GM21381 (cell line): Measurements from ENCODE around the gene PACSIN2.

Experiments used
- ATAC-seq: cut with Tn5 transposase; IDR thresholded peaks from one replicate; pipeline ENCODE4 v1.9.1; 2021; ENCODE audit warnings: mild to moderate bottlenecking, moderate library complexity; ENCODE audit not compliant: unreplicated experiment

PACSIN2 gene

DNA sequence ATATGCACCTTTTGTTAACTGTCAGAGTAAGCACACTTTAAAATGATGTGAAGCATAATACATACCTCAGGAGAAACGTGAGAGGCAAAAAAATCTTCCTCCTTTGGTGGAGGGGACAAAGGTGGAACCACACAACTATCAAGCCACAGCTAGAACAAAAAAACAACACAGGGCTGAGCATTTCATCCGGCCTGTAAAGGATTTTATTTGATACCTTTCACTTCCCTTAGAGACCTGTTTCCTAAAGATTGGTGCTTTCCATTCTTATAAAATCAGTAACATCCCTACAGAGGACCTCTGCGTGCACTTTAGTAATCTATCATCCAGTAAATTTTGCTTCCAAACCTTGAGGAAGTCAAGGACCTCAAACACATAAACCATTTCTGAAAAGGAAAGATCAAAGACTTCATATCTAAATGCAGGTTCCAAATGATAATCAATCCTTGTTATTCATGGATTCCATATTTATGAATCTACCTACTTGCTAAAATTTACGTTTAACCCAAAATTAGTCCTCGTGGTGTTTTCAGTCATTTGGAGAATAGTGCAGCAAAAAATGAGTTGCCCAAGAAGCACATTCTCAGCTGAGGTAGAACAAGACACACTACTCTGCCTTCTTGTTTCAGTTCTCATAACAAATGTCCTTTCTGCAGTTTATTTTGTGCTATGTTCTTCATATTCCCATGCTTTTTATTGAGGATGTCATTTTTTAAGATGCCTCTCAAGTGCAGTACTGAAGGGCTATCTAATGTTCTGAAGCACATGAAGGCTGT, 180.6 kb downstream of the PACSIN2 start:
- no peak for ATAC-seq

DNA sequence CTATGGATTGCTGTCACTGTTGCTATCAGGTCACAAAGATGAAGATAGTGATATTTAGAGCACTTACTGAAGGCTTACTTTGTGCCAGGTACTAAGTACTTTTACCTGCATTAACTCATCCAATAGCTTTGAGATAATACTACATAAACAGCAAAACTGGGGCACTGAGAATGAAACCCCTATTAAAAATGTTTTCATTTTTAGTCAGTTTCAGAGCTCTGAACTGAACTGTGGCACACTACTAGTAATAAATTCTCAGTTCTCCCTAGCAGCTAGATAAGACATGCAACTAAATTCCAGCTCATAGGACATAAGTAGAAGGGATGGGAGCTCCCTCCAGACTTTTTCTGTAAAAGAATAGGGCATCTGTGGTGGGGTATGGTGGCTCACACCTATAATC, 181.8 kb downstream of the PACSIN2 start:
- ATAC-seq = no peak

DNA sequence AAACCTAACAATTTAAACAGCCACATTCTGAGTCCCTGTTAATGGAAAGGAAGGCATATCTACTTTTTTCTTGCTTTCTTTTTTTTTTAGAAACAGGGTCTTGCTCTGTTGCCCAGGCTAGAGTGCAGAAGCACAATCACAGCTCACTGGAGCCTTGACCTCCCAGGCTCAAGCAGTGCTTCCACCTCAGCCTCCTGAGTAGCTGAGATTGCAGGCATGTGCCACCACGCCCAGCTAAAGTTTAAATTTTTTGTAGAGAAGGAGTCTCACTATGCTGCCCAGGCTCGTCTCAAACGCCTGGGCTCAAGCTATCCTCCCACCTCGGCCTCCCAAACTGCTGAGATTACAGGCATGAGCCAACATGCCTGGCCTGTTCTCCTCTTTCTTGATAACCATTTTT, 183.2 kb downstream of the PACSIN2 start:
- no peak for ATAC-seq

DNA sequence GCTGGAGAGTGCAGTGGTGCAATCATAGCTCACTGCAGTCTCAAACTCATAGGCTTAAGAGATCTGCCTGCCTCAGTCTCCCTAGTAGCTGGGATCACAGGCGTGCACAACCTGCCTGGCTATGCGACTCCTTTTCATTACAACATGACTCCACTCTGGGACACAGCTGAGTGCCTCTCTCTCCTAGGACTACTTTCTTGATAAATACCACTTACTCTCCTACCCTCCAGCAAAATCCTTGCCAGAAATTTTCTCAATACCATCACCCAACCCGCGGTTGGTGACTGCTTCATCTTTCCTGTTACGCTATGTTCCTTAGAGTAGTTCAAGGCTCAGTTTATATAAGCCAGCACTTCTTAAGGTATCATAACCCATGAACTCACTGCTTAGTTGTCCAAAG, 184.8 kb downstream of the PACSIN2 start:
- ATAC-seq = no peak

DNA sequence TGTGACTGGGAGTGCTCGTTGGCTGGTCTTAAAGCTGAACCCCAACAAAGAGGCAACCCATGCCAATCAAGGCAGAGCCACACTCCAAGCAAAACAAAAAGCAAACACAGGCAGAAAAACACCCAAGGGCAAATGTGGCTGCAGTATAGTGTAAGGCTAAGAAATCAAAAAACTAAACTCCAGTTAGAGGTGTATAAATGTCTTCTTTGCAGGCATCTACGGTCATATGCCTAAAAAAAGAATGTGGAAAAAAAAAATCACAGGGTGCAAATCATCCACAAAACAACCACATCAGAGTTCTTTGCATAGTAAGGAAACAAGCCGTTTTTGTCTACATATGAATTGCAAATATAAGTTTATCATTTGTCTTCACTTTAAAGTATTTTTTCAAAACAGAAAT, 185.6 kb downstream of the PACSIN2 start:
- no peak for ATAC-seq

DNA sequence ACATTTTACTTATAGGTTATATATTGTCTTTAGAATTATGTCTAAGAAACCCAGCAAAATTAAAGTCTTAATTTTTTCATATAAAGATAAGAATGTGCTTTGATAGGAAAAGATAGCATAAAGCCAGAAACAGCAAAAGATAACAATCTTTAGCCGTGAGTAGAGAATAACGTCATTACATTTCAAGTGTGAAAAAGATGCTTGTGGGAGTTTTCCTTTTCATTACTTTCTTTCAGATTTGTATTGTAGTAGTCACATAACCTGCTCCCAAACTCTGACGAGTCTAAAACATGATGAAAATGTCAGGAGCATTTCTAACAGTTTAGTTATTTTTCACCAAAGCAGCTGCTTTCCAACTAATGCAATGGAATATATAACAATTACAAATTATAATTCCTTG, 189.2 kb downstream of the PACSIN2 start:
- no peak for ATAC-seq

DNA sequence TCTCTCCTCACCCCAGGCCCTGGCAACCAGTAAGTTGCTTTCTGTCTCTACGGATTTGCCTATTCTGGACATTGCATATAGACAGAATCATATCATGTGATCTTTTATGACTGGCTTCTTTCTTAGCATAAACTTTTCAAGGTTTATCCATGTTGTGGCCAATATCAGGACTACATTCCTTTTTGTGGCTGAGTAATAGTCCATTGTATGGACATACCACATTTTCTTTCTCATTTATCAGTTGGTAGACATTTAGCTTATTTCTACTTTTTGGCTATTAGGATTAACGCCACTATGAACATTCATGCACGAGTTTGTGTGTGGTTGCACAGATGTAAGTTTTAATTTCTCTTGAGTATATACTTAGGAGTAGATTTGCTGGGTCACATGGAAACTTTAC, 193.6 kb downstream of the PACSIN2 start:
- ATAC-seq = no peak

DNA sequence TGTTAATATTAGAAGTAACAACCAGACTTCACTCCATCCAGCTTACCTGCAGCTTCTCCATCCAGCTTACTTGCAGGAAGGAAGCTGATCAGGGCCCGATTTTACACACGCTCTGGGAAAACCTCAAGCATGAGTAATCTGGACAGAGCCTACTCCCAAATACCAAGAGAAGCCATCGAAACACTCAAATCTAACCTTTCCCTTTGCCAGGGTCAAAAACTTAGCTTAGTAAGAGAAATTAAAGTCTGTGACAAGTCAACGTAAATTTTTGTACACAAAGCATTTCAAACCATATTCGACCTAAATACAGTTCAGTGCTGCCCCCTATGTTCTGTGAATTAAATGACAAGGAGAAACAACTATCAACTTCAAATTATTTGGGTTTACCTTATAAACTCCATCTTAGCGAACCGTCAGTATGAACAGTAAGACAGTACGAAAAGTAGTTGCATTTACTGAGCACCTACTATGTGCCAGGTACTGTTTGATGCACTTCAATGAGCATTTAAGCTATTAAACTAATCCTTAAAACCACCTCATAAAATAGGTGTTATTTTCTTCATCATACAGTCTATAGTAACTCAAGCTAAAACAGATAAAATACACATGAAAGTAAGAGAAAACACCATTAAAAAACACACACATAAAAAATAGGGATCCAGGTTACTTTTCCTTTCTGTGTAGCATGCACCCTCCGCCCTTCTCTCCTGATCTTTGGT, 194.7 kb downstream of the PACSIN2 start:
- ATAC-seq = no peak
